Tibial artery (tissue), 4 donors: Measurements from ENCODE around the gene DCUN1D1.

ENCODE experiments used
- DNase-seq, 2 donors: peaks; one replicate each; pipeline ENCODE4 v3.0.0-alpha.2; 2019
- H3K27ac ChIP-seq, 2 donors: fragments of 200-600 bp; sonication (generic) in 1 of 2; 1 replicate in 1 of 2; 2 replicates in 1 of 2; pipeline ENCODE4 v1.5.1; 2018 to 2019; ENCODE audit warnings: mild to moderate bottlenecking in 1 of 2
- H3K27me3 ChIP-seq, 2 donors: fragments of 200-600 bp; sonication (generic) in 1 of 2; one replicate each; pipeline versions ENCODE4 v1.5.1 to v1.6.0; 2016 to 2019
- H3K36me3 ChIP-seq, 3 donors: fragments of 200-600 bp; sonication (generic) in 2 of 3; one replicate each; pipeline ENCODE4 v1.5.1; 2016 to 2019; ENCODE audit warnings: mild to moderate bottlenecking in 2 of 3
- H3K4me1 ChIP-seq, 4 donors: fragments of 200-600 bp; sonication (generic) in 2 of 4; 1 replicate in 3 of 4; 2 replicates in 1 of 4; pipeline ENCODE4 v1.5.1; 2016 to 2019
- H3K4me3 ChIP-seq, 2 donors: fragments of 200-600 bp; sonication (generic) in 1 of 2; 1 replicate in 1 of 2; 2 replicates in 1 of 2; pipeline ENCODE4 v1.5.1; 2018 to 2019; ENCODE audit warnings: mild to moderate bottlenecking in 2 of 2
- H3K9me3 ChIP-seq, 3 donors: fragments of 200-600 bp; sonication (generic) in 1 of 3; one replicate each; pipeline ENCODE4 v1.5.1; 2016 to 2019
- intact Hi-C: fragments of 100-400 bp; cut with DNase I; formaldehyde crosslinking; loops from one replicate; pipeline ENCODE4 v1.15.0; 2023; ENCODE audit warnings: low total_unique reads
- TF ChIP-seq, protein P1 (sequence below), 2 experiments: fragments of 200-600 bp in 1 of 2; fragments of 450-650 bp in 1 of 2; IDR thresholded peaks; one replicate each; pipeline ENCODE4 v1.5.1; 2017 to 2019; ENCODE audit warnings: antibody characterized with exemption in 2 of 2, mild to moderate bottlenecking in 1 of 2, moderate library complexity in 1 of 2

The DCUN1D1 gene

DNA sequence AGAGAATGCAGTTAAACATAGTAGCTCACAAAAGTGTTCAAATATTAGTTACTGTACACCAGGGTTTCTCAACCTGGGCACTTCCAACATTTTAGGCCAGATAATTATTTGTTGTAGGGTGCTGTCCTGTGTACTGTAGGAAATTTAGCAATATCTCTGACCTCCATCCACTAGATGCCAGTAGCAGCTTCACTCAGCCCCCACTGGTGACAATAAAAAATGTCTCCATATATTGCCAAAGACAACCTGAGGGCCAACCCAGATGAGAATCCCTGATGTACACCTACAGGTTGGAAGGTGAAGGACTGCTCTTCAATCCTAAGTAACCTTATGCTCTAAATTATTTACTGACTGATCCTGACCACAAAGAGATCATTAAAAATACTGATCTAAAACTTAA, 32.5 kb downstream of the DCUN1D1 start:
- H3K27ac ChIP-seq, result no peak overlapping the region
- intact Hi-C loops, result no loop called here
- TF ChIP-seq, protein P1, sequence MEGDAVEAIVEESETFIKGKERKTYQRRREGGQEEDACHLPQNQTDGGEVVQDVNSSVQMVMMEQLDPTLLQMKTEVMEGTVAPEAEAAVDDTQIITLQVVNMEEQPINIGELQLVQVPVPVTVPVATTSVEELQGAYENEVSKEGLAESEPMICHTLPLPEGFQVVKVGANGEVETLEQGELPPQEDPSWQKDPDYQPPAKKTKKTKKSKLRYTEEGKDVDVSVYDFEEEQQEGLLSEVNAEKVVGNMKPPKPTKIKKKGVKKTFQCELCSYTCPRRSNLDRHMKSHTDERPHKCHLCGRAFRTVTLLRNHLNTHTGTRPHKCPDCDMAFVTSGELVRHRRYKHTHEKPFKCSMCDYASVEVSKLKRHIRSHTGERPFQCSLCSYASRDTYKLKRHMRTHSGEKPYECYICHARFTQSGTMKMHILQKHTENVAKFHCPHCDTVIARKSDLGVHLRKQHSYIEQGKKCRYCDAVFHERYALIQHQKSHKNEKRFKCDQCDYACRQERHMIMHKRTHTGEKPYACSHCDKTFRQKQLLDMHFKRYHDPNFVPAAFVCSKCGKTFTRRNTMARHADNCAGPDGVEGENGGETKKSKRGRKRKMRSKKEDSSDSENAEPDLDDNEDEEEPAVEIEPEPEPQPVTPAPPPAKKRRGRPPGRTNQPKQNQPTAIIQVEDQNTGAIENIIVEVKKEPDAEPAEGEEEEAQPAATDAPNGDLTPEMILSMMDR (IDR thresholded peaks at IDR 0.05), result no peak

DNA sequence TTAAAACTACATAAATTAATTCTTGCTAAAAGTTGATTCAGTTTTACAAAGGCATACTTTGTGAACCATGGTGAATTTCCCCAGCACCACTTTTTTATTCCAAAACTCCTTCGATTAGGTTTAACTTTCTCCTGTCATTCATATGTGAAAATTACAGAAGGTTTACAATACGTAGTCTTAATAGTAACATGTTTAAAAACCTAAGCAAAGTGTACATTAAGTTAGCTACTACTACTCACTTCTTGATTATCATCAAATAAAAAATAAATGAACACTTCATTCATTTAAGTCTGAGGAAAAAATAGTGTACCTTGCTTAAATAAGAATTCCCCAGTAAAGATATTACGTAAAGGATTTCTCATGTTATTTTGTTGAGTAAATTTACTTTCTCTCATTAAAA, 38.6 kb downstream of the DCUN1D1 start:
- Histone ChIP-seq H3K4me1 (no peaks in the 10 kb centered on the region), H3K9me3 (no peaks in the 10 kb centered on the region), H3K27me3 (no peaks in the 10 kb centered on the region), H3K4me3 (no peak overlapping the region), H3K36me3 (peaks cover 20 to 26% (median 23%) of the 10 kb centered on the region in 3 donors), H3K27ac (no peak overlapping the region)
- intact Hi-C loops, result no loop called here
- TF ChIP-seq, protein P1 (IDR thresholded peaks at IDR 0.05), result no peak
- no peak for DNase-seq

More for the DNA sequence above, 32.5 kb downstream of the DCUN1D1 start:
- H3K9me3 ChIP-seq, result no peaks in the 10 kb centered on the region
- H3K4me3 ChIP-seq, result no peak overlapping the region
- no peak for DNase-seq
- no peaks in the 10 kb centered on the region for H3K27me3 ChIP-seq
- H3K4me1 ChIP-seq, result no peaks in the 10 kb centered on the region
- peaks cover 22 to 45% (median 35%) of the 10 kb centered on the region in 3 donors for H3K36me3 ChIP-seq

DNA sequence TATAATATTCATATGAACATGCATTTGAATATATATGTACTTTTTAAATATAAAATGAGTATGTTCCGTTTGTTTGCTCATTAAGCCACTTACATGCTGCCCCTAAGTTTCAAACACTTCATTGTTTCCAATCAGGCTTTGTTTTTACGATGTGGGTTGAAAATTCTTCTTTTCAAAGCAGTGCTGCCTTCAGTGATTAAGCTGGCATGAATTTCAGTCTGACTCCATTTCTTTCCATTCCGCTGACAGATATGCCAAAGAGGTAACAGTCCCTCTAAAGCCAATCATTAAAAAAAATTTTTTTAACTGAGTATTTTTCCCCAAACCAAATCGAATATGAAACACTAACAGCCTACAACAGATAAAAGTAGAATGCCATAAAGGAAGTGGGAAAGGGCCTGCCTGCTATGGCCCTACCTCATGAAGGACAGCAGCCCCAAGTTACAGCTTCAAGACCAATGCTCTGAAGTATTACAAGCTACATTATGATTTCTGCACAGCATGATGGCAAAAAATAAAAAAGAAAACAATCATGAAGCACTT, 40.0 kb downstream of the DCUN1D1 start:
- no peaks in the 10 kb centered on the region for H3K4me1 ChIP-seq
- H3K27ac ChIP-seq, result no peak overlapping the region
- H3K4me3 ChIP-seq, result no peak overlapping the region
- intact Hi-C loops, result no loop called here
- TF ChIP-seq, protein P1 (IDR thresholded peaks at IDR 0.05), result no peak
- no peaks in the 10 kb centered on the region for H3K9me3 ChIP-seq
- no peak for DNase-seq
- peaks cover 7 to 12% (median 9%) of the 10 kb centered on the region in 3 donors for H3K36me3 ChIP-seq
- no peaks in the 10 kb centered on the region for H3K27me3 ChIP-seq

DNA sequence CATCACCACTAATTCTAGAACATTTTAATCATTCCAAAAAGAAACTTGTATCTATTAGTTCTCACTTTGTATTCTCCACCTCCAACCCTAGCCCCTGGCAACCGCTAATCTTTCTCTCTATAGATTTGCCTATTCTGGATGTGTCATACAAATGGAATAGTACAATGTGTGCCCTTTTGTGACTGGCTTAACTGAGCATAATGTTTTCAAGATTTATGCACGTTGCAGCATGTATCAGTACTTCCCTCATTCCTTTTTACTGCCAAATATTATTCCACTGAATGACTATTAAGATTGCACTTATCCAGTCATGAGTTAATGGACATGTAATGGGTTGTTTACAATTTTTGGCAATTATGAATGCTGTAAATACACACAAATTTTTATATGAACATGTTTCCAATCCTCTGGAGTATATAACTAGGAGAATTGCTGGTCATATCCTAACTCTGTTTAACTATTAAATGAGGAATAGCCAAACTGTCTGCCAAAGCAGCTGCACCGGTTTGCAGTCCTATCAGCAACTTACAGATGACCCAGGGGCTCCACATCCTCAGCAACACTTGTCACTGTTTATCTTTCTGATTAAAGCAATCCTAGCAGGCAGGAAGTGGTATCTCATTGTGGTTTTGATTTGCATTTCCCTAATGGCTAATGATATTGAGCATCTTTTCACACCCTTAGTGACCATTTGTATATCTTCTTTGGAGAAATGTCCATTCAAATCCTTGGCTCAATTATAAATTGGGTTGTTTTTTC, 42.9 kb downstream of the DCUN1D1 start:
- no peaks in the 10 kb centered on the region for H3K27me3 ChIP-seq
- intact Hi-C loops, result no loop called here
- H3K27ac ChIP-seq, result no peak overlapping the region
- peaks cover 0 to 1% (median 0%) of the 10 kb centered on the region in 3 donors for H3K9me3 ChIP-seq
- no peak for DNase-seq
- TF ChIP-seq, protein P1 (IDR thresholded peaks at IDR 0.05), result no peak
- no peak overlapping the region for H3K4me3 ChIP-seq
- no peaks in the 10 kb centered on the region for H3K4me1 ChIP-seq
- H3K36me3 ChIP-seq, result peaks cover 0 to 5% (median 0%) of the 10 kb centered on the region in 3 donors

DNA sequence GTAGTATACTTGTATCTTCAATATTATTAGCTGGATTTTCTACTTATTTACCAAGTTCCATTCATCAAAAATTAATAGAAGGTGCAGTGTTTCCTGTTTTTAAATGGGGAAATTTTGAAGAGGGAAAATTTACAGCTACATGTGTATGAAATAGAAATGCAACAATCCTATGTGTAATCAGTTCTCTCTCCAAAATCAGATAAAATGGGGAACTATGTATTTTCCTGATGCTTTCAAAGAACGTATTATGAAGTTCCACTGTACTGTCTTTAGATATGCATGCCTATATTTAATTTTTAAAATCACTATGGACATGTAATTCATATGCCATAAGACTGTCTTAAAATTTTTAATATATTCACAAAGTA, 43.4 kb downstream of the DCUN1D1 start:
- Histone ChIP-seq H3K36me3 (peaks cover 0 to 5% (median 0%) of the 10 kb centered on the region in 3 donors), H3K9me3 (peaks cover 0 to 7% (median 3%) of the 10 kb centered on the region in 3 donors), H3K4me3 (no peak overlapping the region), H3K27me3 (no peaks in the 10 kb centered on the region), H3K27ac (no peak overlapping the region), H3K4me1 (no peaks in the 10 kb centered on the region)
- no peak for DNase-seq
- intact Hi-C loops, result no loop called here
- TF ChIP-seq, protein P1 (IDR thresholded peaks at IDR 0.05), result no peak
